GM21825 (cell line): ENCODE measurements around the gene RSRP1.

ENCODE experiments used
- ATAC-seq: cut with Tn5 transposase; IDR thresholded peaks from one replicate; pipeline ENCODE4 v1.9.1; 2021; ENCODE audit warnings: mild to moderate bottlenecking, moderate library complexity; ENCODE audit not compliant: unreplicated experiment

RSRP1 gene

DNA sequence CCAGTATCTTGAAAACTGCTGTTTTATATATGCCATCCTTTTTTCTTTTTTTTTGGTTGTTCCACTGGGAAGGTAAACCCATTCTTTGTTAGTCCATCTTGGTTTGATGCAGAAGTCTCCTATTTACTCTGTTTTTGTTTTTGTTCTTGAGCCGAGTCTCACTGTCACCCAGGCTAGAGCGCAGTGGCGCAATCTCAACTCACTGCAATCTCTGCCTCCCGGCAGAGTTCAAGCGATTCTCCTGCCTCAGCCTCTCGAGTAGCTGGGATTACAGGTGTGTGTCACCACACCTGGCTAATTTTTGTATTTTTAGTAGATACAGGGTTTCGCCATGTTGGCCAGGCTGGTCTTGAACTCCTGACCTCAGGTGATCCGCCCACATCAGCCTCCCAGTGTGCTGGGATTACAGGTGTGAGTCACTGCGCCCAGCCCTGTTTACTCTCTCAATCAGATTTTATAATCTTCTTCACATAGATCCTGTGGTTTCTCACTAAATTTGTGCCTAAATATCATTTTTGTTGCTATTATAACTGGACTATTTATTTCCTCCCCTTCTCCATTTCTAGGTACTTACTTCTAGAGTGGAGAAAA, 27.5 kb downstream of the RSRP1 start:
- no peak for ATAC-seq

DNA sequence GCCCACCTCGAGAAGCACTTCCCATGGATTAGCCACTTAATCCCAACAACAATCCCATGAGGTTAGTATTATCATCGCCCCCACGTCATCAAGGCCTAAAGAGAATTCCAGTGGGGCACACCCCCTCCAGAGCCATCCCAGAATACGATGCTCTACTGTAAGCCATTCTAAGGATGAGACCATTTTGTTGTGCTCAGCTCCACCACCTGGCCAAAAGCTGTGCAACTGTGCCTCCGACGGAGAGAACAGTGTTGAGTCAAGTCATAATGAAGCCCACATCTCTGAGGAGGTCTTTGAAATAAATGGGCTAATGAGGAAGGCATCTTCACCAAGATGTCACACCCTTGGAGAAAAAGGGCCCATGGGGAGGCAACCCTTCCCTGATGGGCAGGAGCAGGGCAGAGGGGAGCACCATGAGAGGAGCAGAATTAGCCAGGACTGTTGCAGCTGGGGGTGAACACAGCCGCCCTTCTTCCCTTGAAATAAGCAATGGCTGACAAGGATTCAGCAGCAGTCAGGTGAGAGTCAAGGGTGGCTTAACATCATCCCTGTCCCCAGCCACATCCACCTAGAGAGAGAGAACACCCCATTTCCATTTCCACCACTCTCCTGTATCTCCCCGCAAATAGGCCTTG, 29.5 kb downstream of the RSRP1 start:
- ATAC-seq: no peak

DNA sequence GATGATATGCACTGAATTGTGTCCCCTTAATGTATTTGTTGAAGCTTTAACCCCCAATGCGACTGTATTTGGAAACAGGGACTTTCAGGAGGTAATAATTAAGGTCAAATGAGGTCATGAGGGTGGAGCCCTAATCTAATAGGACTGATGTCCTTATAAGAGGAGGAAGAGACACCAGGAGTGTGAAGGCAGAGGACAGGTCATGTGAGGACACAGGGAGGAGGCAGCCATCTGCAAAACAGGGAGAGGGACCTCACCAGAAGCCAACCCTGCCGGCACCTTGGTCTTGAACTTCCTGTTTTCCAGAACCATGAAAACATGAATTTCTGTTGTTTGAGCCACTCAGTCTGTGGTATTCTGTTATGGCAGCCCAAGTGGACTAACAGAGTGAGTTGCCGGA, 30.2 kb downstream of the RSRP1 start:
- ATAC-seq: no peak

DNA sequence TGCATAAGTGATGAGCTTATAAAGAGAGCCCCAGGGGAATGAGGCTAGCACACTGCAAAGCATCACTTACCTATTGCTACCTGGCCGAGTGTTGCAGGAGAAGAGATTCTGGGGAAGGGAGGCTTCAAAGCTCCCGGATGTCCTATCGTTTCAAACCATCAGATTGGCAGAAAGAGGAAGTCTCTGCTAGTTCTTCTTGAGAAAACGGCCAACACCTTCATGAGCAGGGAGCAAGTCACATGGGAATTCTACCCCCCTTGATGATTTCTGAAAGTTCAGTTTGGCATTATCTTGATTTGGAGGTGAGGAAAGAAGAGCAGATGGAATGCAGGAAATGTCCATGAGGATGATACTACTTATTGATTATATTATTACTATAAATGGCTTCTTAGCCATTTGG, 31.1 kb downstream of the RSRP1 start:
- no peak for ATAC-seq

DNA sequence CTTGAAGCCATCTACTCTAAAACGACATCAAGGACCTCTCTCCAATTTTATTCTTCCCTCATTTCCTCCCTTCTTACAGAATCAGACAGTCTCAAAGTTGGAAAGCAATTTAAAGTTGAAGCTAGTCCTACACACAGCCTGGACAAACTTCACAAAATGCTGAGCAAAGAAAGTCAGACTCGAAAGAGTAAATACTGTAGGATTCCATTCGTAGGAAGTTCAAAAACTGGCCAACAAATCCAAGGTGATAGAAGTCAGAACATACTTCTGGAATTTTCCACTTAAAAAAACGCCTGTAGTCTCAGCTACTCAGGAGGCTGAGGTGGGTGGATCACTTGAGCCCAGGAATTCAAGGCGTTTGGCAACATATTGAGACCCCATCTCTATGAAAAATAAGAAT, 34.5 kb downstream of the RSRP1 start:
- ATAC-seq: no peak

DNA sequence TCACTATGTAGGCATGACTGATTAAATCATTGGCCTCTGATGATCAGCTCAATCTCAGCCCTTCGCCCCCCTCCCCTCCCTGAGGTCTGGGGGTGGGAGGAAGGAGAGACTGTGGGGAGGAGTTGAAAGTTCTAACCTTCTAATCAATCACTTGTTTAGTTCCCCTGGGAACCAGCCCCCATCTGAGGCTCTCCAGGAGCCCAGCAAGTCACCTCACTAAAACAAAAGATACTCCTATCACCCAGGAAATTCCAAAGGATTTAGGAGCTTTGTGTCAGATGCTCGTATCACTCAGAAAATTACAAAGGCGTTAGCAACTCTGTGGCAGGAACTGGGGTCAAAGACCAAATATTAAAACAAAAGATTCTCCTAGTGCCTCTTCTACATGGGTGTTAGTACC, 36.5 kb downstream of the RSRP1 start:
- no peak for ATAC-seq

DNA sequence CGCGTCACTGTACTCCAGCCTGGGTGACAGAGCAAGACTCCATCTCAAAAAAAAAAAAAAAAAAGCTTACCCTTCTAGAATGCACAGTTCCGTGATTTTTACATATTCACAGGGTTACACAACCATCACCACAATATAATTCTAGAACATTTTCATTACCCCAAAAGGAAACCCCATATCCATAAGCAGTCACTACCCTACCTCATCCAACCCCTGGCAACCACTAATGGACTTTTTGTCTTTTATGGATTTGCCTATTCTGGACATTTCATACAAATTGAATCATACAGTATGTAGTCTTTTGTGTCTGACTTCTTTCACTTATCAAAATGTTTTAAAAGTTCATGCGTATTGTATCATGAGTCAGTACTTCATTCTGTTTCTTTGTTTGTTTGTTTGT, 37.7 kb downstream of the RSRP1 start:
- ATAC-seq: no peak

DNA sequence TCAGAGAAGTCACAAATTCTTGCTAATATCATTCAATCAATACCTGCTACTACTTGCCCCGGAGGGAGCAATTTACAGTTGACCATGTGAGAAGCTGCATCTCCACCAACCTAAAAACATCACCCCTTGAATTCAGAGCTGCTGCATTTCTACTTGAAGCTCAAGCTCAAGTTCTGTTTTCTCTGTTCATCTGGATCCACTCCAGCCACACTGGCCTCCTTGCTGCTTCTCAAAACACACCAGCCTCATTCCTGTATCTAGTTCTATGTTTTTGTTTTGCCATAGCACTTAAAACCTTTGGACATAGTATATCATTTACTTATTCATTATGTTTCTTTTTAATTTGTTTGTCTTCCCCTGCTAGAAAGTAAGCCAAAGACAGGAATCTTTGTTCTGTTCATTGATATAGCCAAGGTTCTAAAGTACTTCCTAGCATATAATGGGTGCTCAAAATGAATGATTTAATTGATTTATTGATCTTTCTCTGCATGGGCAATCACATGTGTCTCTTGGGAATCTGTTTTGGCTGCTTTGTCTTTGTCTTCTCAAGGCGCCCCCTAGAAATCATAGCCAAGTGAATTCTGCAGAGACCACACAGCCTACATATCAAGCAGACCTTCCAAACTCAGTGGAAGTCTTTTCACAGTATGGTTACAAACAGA, 38.6 kb downstream of the RSRP1 start:
- ATAC-seq: no peak

DNA sequence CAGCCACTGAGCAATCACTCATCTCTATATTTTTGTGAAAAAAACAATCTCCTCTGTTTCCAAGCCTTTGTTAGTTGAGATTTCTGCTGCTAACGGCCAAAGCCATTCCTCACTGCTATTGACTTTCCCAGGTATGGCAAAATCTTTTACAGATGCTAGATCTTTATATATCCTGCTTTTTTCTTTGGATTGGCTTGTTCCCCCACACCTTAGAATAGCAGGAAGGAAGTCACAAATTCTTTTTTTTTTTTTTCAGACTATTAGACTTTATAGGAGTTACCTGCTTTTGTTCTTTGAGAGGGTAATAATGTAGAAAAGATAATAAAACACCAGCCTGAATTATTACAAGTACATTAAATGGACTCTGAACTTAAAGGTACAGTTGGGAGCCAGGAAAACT, 39.2 kb downstream of the RSRP1 start:
- no peak for ATAC-seq

DNA sequence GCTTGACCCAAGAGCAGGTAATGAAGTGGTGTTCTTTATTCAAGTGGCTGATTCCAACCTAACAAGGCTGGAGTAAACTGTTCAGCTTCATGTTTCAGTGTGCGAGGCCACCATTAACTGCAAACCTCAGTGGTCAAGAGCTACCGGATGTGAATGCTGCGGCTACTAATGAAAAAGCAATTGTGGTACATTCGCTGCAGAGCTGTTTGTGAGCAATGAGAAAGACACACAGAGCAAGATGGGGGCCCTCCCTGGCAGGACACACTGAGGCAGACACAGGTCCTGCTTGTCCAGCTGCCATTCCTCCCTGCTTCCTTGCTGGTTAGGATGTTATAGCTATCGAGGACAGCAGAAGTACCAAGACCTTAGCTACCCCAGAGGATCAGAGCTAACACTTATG, 41.1 kb downstream of the RSRP1 start:
- ATAC-seq: no peak

DNA sequence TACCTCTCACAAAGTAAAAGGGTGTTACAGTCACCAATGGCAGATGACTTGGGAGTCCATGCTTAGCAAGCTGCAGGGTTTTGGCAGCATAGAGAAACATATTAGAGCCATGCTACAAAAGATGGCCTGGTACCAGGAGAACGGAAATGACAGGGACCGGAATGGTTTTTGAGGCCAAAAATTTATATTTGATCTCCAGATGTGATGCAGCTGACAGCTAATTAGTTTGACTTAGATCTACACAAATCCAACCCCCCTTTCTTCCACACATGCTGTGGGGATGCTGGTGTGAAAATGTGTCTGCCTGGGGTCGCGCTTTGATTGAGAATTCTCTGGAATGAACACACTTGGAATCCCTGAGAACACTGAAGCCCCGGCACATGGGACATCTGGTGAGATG, 41.5 kb downstream of the RSRP1 start:
- no peak for ATAC-seq

DNA sequence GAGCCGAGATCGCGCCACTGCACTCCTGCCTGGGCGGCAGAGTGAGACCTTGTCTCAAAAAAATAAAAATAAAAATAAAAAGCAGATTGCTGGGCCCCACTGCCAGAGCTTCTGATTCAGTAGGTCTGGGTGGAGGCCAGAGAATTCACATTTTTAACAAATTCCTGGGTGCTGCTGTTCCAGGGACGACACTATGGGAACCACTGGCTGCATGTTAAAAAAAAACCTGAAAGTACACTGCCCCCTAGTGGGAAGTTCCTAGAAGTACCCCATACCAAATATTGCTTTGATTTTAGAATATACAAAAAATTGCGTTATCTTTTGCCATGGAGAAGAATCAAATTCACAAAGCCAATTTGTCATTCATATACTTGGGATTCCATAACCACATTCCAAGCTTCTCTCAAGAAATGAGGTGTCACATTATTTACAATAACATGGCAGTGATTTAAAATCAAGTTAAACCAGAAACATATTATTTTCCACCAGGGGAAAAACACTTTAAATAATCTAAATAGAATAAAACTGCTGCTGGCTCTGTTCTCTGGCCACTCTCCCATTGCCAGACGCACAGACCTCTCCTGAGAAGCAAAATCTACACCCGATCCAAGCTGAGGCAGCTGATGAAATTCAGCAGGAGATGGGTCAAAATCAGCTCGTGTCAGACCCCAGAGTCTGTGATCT, 42.3 kb downstream of the RSRP1 start:
- no peak for ATAC-seq

DNA sequence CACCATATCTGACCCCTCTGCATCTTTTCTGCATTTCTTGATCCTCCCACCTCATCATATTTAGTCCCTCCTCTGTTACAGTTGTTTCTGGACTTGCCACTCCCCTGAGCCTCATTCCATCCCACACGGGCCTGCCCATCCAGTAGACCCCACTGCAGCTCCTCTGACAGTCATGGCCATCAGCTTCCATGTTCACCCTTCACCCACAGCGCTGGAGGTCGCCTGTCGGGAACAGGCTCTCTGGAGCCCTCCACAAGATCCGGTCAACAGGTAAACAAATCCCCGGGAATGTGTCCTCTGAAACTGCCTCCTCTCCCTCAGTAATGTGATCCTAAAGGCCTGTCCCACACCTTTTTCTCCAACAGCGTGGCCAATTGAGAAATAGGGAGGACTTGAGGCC, 46.2 kb downstream of the RSRP1 start:
- ATAC-seq: no peak

DNA sequence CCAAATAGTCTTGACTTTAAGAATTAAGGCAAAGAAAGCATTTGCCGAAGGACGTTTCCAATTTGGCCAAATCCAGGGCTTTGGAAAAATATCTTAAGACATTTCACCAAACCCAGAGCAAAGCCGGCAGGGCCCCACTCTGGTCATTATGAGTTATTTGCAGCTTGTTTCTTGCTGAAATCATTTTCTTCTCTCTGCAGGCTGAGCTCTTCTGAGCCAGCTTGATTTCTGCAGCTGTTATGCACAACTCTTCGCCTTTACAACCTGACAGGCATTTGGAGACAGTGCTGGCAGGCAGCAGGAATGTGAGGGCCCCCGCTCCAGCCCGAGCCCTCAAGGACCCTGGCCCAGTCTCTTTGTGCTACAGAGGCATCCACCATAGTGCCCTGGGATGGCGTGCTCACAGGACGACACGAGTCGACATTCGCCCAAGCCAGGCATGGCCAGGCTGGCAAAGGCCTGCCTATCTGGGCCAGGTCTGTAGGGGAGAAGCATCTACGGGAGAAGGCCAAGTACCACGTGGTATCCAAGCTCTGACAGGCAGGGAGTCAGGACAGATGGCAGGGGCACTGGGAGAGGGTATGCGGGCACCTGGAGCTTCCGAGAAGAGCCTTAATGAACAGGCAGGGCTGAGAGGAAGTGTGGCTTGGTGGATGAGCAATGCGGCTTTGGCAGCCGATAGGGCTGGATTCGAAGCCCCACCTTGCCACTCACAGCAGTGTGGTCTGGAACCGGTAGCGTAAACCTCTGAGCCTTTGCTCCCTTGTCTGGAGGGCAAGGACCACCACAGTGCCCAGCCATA, 47.2 kb downstream of the RSRP1 start:
- no peak for ATAC-seq

DNA sequence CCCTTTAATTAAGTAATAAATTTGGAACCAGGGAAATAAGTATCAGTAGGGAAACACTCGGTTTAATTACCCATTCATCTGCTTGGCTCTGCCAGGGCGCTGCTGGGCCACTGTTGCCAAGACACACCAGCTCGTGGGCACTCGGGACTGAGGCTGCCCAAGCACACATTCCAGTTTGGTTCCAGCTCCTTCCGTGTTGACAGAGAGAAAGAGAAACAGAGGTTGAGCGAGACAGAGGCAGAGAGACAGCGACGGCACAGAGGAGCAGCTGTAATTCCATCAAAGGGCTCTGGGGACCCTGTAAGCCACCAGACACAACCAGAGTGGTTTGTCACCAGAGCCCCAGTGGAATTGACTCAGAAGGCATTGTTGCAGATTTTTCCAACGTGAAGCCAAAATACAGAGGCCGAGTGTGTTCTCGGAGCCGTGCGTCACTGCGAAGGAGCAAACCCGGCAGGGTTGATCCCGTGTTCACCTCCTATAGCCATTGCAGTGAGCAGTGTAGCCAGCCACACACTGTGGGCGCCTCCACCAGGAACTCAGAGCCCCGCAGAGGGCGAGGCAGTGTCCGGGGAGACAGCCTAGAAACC, 48.5 kb downstream of the RSRP1 start:
- ATAC-seq: no peak

DNA sequence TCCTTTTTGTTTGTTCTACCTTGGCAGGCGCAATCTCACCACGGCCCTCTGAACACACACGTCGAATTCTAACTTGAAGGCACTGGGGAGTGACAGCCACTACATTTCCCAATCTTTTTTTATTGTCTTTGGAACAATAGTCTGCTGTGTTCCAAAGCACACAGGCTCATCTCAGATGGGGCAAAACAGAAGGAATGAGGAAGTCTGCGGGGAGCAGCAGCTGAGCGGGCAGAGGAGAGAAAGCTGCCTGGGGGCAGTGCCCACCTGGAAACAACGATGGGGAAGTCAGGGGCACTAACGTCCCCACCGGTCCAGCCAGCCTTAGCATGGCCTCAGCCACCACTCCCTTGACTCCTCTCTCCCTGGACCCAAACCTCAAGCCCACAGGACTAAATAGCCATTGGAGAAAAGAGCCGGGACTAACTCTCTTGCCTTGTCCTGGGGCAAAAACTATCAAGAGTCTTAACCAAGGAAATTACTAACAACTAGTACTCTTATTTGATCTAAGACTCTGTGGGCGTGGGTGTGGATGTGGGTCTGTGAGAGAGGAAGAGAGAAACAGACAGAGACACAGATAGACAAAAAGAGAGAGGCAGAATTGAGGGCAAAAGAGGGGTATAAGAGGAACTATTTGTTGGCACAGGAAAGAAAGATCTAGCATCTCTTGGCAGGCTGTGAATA, 49.1 kb downstream of the RSRP1 start:
- no peak for ATAC-seq

DNA sequence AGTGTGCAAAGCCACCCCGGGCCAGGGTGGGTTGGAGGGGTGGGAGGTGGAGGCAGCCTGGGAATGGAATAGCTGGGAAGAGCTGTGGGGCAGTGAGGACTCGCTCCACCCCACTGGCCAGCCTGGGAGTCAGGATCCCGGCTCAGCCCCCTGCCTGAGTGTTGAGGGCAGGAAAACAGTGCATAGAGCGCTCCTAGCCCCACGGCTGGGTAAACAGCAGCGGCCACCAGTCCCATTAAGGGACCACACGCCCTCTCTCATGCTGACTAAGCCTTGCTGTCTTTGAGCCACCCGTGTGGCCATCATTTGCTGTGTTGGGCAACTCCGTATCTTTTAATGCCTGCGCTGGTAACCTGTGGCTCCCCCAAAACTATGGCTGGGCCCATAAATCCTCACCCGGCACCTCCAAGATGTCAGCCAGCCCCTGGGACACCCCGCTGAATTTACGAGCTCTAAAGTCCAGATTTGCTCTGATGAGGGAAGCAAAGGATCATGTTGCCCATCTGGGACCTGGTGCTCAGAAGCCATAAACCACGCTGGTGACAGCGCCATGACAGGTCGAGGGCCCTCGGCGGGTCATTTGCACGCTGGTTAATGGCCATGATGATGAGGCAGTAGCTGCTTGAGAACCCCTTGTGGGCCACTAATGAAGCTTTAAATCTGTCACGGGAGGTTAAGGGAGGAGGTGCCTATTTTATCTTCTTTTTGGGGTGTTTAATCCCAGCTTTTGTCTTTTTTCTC, 49.8 kb downstream of the RSRP1 start:
- ATAC-seq: no peak

DNA sequence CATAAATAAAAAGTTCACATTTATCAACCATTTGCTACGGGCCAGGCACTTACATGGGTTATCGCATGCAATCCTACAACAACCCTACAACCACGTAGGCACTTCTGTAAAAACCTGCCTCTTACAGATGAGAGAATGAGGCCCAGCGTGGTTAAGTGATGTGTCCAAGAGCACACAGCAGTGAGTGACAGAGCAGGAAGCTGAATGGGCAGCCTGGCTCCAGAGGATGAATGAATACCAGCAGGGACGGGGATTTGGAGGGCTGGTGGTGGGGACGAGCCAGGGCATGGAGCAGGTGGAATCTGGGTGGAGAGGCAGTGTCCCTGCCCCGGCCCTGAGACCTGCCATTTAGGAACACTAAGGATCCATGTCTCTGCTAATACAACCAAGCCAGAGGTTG, 50.4 kb downstream of the RSRP1 start:
- no peak for ATAC-seq

DNA sequence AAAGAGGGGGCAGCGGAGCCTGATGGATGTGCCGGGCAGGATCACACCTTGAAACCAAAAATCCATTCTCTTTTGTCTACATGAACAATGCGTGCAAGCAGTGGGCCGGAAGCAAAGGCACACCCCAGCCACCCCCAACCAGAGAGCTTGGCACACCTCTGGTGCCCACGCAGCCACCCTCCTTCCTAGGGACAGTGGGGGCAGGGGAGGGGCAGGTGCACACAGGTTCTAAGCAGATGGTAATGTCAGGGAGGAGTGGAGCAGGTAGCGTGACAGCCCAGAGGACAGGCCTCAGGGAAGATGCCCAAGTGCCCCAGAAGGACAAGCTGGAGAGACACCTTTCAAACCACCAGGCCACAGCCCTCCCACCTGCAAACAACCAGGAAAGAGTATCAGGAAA, 51.4 kb downstream of the RSRP1 start:
- no peak for ATAC-seq

DNA sequence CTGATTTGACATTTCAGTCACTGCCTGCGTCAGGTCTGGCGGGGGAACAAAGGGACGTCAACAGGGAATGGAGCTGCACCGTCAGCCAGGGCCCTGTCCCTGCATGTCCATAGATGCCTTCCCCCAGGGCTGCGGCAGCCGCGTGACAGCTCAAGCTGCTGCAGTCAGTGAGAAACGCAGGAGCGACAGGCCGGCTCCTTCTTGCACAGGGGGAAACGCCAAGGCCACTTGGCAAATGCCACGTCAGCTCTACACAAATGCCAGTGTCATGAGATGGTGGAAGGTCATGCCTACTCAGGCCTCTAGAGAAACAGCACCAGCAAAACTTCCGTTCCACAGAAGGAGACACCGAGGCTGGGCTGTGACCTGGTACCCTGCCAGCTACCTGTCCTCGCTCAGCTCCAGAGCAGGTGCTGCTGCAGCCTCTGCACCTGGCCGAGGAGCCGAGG, 52.7 kb downstream of the RSRP1 start:
- ATAC-seq: no peak
